HepG2 (cell line): Measurements from ENCODE around the gene NAB2. TPM values are rescaled to one million over a fixed set of nuclear protein-coding genes. Genes with fewer than 3 reads are reported as not detected.
A peak's percentile ranks its signal among the peaks of the same experiment; 100 is the strongest.

Source experiments
- ATF2 ChIP-seq: sonication (generic); formaldehyde crosslinking; IDR thresholded peaks from 2 replicates; pipeline ENCODE4 v1.4.0; 2020; ENCODE audit warnings: missing genetic modification reagents
- KDM6A ChIP-seq: IDR thresholded peaks from 2 replicates; pipeline ENCODE4 v1.6.1; 2016; ENCODE audit warnings: low read depth
- RCOR2 ChIP-seq: IDR thresholded peaks from 2 replicates; pipeline ENCODE4 v1.6.1; 2016; ENCODE audit warnings: missing biosample characterization, missing genetic modification reagents
- SMARCC2 ChIP-seq: fragments of 450-650 bp; IDR thresholded peaks from 2 replicates; pipeline ENCODE4 v1.6.1; 2017; ENCODE audit warnings: antibody characterized with exemption, mild to moderate bottlenecking
- SOX13 ChIP-seq, 3 experiments: fragments of 450-650 bp in 1 of 3; sonication (generic) in 1 of 3; formaldehyde crosslinking in 1 of 3; IDR thresholded peaks in 2 of 3; conservative IDR thresholded peaks in 1 of 3; 2 replicates each; pipeline versions ENCODE4 v1.5.0 to v1.6.1; 2016 to 2020; ENCODE audit warnings: antibody characterized with exemption in 1 of 3, mild to moderate bottlenecking in 1 of 3, missing compliant biosample characterization in 1 of 3, missing genetic modification reagents in 1 of 3, moderate library complexity in 1 of 3
- SOX6 ChIP-seq, 2 experiments: fragments of 450-650 bp in 1 of 2; sonication (generic) in 1 of 2; formaldehyde crosslinking in 1 of 2; IDR thresholded peaks; 2 replicates each; pipeline versions ENCODE4 v1.4.0 to v1.6.1; 2017 to 2020; ENCODE audit warnings: antibody characterized with exemption in 1 of 2, mild to moderate bottlenecking in 1 of 2, missing genetic modification reagents in 1 of 2
- ZBED4 ChIP-seq: sonication (generic); formaldehyde crosslinking; IDR thresholded peaks from 2 replicates; pipeline ENCODE4 v1.4.0; 2020; ENCODE audit warnings: missing genetic modification reagents, borderline replicate concordance
- ZHX2 ChIP-seq, 2 experiments: sonication (generic) in 1 of 2; formaldehyde crosslinking in 1 of 2; IDR thresholded peaks; 2 replicates each; pipeline versions ENCODE4 v1.6.1 to v1.9.0; 2014 to 2022; ENCODE audit warnings: antibody characterized with exemption in 1 of 2, borderline replicate concordance in 1 of 2, inconsistent platforms in 1 of 2, low read depth in 1 of 2, missing genetic modification reagents in 1 of 2
- ZNF230 ChIP-seq: sonication (generic); formaldehyde crosslinking; IDR thresholded peaks from 2 replicates; pipeline ENCODE4 v1.4.0; 2020; ENCODE audit warnings: mild to moderate bottlenecking, missing genetic modification reagents
- ZNF30 ChIP-seq: sonication (generic); formaldehyde crosslinking; IDR thresholded peaks from 2 replicates; pipeline ENCODE4 v1.5.0; 2020; ENCODE audit warnings: mild to moderate bottlenecking, missing genetic modification reagents
- ZNF724P ChIP-seq: sonication (generic); formaldehyde crosslinking; IDR thresholded peaks from 2 replicates; pipeline ENCODE4 v1.8.0; 2022; ENCODE audit warnings: missing genetic modification reagents, borderline replicate concordance
- ZSCAN9 ChIP-seq: IDR thresholded peaks from 2 replicates; pipeline ENCODE4 v1.6.1; 2016; ENCODE audit warnings: borderline replicate concordance
- polyA plus RNA-seq, 8 experiments: library from polyadenylated mRNA; depleted of rRNA in 3 of 8; stranded (reverse) in 7 of 8; unstranded in 1 of 8; fragments of >200 nt; fragmentation: Illumina TruSeq in 4 of 8; extraction: Trizol in 4 of 8; gene quantifications; 2 replicates each; pipeline versions ENCODE4 v1.2.1 to v1.2.3, GENCODE V29; 2011 to 2016; ENCODE audit warnings: low read depth in 4 of 8, missing spikeins in 1 of 8, mixed read lengths in 1 of 8; ENCODE audit not compliant: insufficient read depth in 1 of 8
- total RNA-seq, 5 experiments: library from RNA; depleted of rRNA; stranded (reverse); fragments of >200 nt; fragmentation: Illumina TruSeq; extraction: Trizol; gene quantifications; 2 replicates each; pipeline ENCODE4 v1.2.3, GENCODE V29; 2016; ENCODE audit warnings: low read depth in 1 of 5

The NAB2 gene
- total and polyA plus RNA-seq, 2 of the 13 experiments (the other 11 are each of a cell fraction or from before 2014, with no cell fraction given): 11.7 to 12.9 TPM

- TF ChIP-seq ZHX2 (IDR thresholded peaks at IDR 0.05; ENCODE audit: low read depth) (0 out of 2 replicates have a peak, but pooled peaks have one; percentile 47), ZHX2 (CRISPR knock-in tag; IDR thresholded peaks at IDR 0.05; ENCODE audit: borderline replicate concordance) (no peak), ATF2 (CRISPR knock-in tag) (no peak), ZSCAN9 (CRISPR knock-in tag) (peak; percentile 62; the same call in 1 of the 2 replicates), ZNF30 (CRISPR knock-in tag) (no peak), SOX6 (IDR thresholded peaks at IDR 0.05) (no peak), SOX6 (CRISPR knock-in tag; IDR thresholded peaks at IDR 0.05) (no peak; the same call in 1 of the 2 replicates), ZNF230 (no peak), RCOR2 (CRISPR knock-in tag) (no peak), KDM6A (CRISPR knock-in tag) (no peak), ZNF724P (CRISPR knock-in tag) (no peak), SOX13 (IDR thresholded peaks at IDR 0.05) (no peak), SOX13 (CRISPR knock-in tag; conservative IDR thresholded peaks at IDR 0.05 in 1 of 2, IDR thresholded peaks at IDR 0.05 in 1 of 2) (no peak), ZBED4 (CRISPR knock-in tag) (no peak), SMARCC2 (no peak)
Observed at GRCh38 chr12:57078519-57079404, 10.2 kb upstream of the NAB2 start, which contains the start of gene NEMP1 (continued).
